Measurements from ENCODE around the gene CLCN2.

DNA sequence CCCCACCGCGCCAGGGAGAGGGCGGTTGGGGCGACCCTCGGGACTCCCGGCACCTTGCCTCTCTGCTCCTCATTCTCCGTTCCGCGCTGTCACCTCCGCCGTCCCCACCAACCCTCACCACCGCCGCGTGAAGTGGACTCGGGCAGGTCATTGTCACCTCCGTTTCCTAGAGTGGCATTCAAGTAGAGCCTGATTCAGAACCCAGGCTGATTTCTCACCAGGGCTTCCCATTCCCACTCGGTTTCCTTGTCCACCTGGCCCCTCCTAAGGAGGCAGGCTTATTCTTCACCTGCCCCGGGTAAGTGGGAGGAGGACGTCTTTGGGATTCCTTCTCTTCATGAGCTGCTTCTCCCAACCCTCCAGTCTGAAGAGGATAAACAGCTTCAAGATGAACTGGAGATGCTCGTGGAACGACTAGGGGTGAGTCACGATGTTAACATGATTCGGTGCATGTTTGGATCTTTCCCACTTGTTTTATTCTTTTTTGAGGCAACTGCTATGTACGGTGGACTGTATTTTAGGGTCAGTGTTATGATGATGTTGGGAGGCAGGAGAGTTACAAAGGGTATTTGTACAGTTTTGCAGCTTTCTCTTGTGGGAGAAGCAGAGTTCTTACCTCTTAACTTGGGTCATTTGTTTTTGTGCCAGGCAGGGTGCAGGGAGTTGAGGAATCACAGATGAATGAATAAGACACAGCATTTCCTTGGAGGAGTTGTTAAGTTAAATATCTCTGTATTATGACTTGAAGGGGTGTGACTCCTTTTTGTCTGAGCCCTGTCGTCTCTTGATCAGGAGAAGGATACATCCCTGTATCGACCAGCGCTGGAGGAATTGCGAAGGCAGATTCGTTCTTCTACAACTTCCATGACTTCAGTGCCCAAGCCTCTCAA lies 61.7 kb downstream of the CLCN2 start:
- TF ChIP-seq POLR2A (IDR thresholded peaks at IDR 0.05): no peak
- TF ChIP-seq, protein P1, sequence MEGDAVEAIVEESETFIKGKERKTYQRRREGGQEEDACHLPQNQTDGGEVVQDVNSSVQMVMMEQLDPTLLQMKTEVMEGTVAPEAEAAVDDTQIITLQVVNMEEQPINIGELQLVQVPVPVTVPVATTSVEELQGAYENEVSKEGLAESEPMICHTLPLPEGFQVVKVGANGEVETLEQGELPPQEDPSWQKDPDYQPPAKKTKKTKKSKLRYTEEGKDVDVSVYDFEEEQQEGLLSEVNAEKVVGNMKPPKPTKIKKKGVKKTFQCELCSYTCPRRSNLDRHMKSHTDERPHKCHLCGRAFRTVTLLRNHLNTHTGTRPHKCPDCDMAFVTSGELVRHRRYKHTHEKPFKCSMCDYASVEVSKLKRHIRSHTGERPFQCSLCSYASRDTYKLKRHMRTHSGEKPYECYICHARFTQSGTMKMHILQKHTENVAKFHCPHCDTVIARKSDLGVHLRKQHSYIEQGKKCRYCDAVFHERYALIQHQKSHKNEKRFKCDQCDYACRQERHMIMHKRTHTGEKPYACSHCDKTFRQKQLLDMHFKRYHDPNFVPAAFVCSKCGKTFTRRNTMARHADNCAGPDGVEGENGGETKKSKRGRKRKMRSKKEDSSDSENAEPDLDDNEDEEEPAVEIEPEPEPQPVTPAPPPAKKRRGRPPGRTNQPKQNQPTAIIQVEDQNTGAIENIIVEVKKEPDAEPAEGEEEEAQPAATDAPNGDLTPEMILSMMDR (IDR thresholded peaks at IDR 0.05): peak in 1 of 6 experiments; percentile 18

Measured in adrenal gland (tissue), 5 donors.